IPS DF 6.9 (cell line): ENCODE data around the gene OR1D5.

Experiments
- DNase-seq: peaks from one replicate; pipeline ENCODE4 v3.0.0-alpha.2; 2013; ENCODE audit warnings: low read depth, low spot score
- H3K27ac ChIP-seq: one replicate; pipeline ENCODE4 v1.5.1; 2013; ENCODE audit warnings: low read length, control low read depth
- H3K27me3 ChIP-seq: 2 replicates; pipeline ENCODE4 v1.6.1; 2013; ENCODE audit warnings: mild to moderate bottlenecking, low read length; ENCODE audit not compliant: control insufficient read depth, insufficient read depth
- H3K36me3 ChIP-seq: 2 replicates; pipeline ENCODE4 v1.6.1; 2013; ENCODE audit warnings: low read length; ENCODE audit not compliant: control insufficient read depth, insufficient read depth
- H3K4me1 ChIP-seq: 2 replicates; pipeline ENCODE4 v1.6.1; 2013; ENCODE audit warnings: low read length; ENCODE audit not compliant: control insufficient read depth, insufficient read depth
- H3K4me3 ChIP-seq: 2 replicates; pipeline ENCODE4 v1.5.1; 2013; ENCODE audit warnings: mild to moderate bottlenecking, low read length
- H3K9me3 ChIP-seq: 2 replicates; pipeline ENCODE4 v1.6.1; 2013; ENCODE audit warnings: low read length, inconsistent platforms; ENCODE audit not compliant: control insufficient read depth, insufficient read depth
- WGBS: extraction: QIAGEN DNeasy Blood & Tissue Kit; methylation state at CpG from one replicate; pipeline ENCODE4 v1.1.7; 2013; ENCODE audit warnings: mixed read lengths, missing lambda C conversion rate; ENCODE audit not compliant: insufficient read length, insufficient coverage; 5-methylcytosine and 5-hydroxymethylcytosine counted together

Gene OR1D5

DNA sequence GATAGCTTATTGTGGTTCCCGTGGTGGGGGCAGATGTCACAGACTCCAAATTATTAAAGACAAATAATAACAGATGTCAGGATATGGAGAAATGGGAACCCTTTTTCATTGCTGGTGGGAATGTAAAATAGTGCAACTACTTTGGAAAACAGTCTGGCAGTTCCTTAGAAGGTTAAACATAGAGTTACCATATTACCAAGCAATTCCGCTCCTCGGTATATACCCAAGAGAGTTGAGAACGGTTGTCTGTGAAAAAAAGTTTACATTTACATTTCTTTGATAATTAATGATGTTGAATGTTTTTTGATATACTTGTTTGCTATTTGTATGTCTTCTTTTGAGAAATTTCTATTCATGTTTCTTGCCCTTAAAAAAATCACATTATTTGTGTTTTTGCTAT lies 41.2 kb downstream of the OR1D5 start:
- Histone ChIP-seq H3K27me3 (no peaks in the 10 kb centered on the region), H3K36me3 (peaks cover 25% of the 10 kb centered on the region), H3K4me3 (no peak overlapping the region), H3K27ac (no peak overlapping the region), H3K4me1 (no peaks in the 10 kb centered on the region), H3K9me3 (no peaks in the 10 kb centered on the region)
- no CpG with 5 or more reads among the region's 4 CpGs for WGBS
- no peak for DNase-seq

DNA sequence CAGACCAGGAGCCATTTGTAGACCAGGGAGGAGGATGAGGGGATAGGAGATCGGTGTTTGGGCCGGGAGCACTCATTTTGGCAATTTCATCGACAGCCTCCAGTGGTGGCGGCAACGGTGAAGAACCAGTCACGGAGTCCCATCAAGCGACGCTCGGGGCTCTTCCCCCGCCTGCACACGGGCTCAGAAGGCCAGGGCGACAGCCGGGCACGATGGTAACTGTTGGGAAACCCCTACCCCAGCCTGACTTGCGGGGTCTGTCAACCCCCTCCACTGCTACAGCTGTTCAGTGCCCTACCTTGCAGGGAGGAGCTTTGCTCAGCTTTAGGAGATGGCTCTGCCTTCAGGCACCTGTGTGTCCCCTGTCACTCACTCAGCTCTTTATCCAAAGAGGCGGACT lies 43.0 kb downstream of the OR1D5 start:
- no CpG with 5 or more reads among the region's 16 CpGs for WGBS
- DNase-seq, result no peak
- no peak overlapping the region for H3K4me3 ChIP-seq
- H3K36me3 ChIP-seq, result peaks cover 21% of the 10 kb centered on the region
- H3K27me3 ChIP-seq, result no peaks in the 10 kb centered on the region
- H3K27ac ChIP-seq, result no peak overlapping the region
- H3K4me1 ChIP-seq, result no peaks in the 10 kb centered on the region
- no peaks in the 10 kb centered on the region for H3K9me3 ChIP-seq

DNA sequence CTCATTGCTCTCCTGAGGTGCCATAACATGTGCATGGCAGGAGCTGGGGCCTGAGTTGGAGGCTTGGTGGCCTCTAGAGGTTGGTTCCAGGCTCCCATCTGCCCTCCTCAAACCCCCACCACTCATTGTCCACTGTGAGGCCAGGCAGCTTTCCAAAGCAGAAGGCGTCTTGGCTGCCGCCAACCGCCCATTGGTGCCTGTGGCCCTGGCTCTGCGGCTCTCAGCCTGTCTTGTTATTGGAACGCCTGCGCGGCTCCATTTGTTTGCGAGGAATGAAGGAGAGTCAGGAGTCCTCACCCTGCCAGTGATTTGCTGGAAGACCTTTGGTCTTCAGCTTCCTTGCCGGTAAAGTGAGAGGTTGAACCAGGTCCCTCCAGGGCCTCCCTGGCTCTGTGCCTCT lies 43.6 kb downstream of the OR1D5 start:
- Histone ChIP-seq H3K27ac (no peak overlapping the region), H3K27me3 (no peaks in the 10 kb centered on the region), H3K9me3 (no peaks in the 10 kb centered on the region), H3K4me3 (no peak overlapping the region), H3K36me3 (peaks cover 21% of the 10 kb centered on the region), H3K4me1 (no peaks in the 10 kb centered on the region)
- no CpG with 5 or more reads among the region's 9 CpGs for WGBS
- no peak for DNase-seq

DNA sequence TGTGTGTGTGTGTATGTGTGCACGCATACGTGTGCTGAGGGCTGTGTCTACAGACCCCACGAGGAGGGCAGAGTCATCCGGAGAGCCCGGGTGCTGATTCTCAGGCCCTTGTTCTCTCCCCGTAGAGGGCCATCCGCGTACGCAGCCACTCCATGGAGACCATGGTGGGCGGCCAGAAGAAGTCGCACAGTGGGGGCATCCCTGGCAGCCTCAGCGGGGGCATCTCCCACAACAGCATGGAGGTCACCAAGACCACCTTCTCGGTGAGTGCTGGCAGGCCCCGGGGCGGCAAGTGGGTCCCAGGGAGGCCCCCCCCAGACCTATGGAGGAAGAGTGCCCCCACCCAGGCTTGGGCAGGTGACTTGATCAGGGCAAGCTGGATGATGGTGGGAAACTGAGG lies 45.5 kb downstream of the OR1D5 start:
- H3K27me3 ChIP-seq, result no peaks in the 10 kb centered on the region
- no peak for DNase-seq
- H3K36me3 ChIP-seq, result peaks cover 23% of the 10 kb centered on the region
- no peak overlapping the region for H3K4me3 ChIP-seq
- H3K27ac ChIP-seq, result no peak overlapping the region
- no peaks in the 10 kb centered on the region for H3K4me1 ChIP-seq
- no peaks in the 10 kb centered on the region for H3K9me3 ChIP-seq
- WGBS, result no CpG with 5 or more reads among the region's 15 CpGs

DNA sequence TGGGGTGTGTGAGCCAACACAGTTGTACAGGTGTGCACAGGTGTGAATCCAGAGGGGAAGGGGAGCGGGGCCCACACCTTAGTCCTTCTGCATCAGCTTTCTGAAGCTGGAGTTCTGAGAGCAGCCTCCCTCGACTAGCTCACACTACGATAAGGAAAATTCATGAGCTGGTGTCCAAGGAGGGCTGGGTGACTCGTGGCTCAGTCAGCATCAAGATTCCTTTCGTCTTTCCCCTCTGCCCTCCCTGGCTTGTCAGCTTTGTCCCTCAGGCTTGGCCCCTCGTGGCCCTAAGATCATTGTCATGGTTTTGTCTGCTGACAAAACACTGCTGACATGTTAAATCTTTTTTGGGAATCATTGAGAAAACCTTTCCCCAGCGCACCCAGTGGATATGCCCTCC lies 47.5 kb downstream of the OR1D5 start:
- WGBS, result no CpG with 5 or more reads among the region's 7 CpGs
- no peak for DNase-seq
- Histone ChIP-seq H3K4me1 (no peaks in the 10 kb centered on the region), H3K36me3 (peaks cover 28% of the 10 kb centered on the region), H3K27me3 (no peaks in the 10 kb centered on the region), H3K4me3 (no peak overlapping the region), H3K27ac (no peak overlapping the region), H3K9me3 (no peaks in the 10 kb centered on the region)

DNA sequence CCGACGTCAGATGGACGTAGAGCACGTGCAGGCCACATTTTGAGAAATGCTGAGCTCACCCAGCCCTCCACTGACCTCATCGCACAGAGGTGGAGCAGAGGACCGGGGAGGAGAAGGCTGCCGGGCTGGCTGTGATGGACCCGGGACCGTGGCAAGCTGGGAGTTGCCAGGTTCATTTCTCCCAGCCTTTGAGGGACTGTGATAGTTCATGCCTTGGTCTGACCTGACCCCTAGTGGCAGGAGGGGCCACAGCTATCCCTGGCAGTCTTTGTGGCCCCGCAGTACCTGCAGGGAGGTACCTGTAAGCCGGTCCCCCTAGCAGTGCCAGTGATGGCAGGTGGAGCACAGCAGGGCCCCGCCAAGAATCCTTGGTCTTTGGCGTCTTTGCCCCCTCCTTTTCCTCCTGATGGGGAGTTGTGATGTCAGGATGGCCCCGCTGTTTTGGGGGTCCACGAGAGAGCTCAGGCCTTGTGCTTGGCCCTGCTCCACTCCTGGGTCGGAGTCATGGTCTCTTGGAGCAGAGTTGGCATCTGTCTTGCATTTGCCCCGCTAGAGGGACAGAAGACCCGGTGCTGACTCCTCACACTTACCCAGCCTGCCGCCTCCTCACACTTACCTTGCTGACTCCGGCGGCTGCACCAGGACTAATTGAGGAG lies 50.4 kb downstream of the OR1D5 start:
- peak; percentile 61 for DNase-seq
- Histone ChIP-seq H3K4me1 (no peaks in the 10 kb centered on the region), H3K36me3 (peaks cover 21% of the 10 kb centered on the region), H3K9me3 (no peaks in the 10 kb centered on the region), H3K27ac (no peak overlapping the region), H3K27me3 (no peaks in the 10 kb centered on the region), H3K4me3 (no peak overlapping the region)
- WGBS, result no CpG with 5 or more reads among the region's 21 CpGs
